Hematopoietic multipotent progenitor cell treated with erythropoietin and hydrocortisone succinate and interleukin-3 and kit ligand, for 17 days (in vitro differentiated cells): ENCODE data around the gene DDX19B.
"Not testable (repeated sequence)": the region's sequence is repeated elsewhere in the genome, so short reads cannot be mapped to it uniquely, and the experiment has no call there.

ENCODE experiments used
- DNase-seq: peaks from one replicate; pipeline ENCODE4 v3.0.0-alpha.2; 2015; ENCODE audit warnings: low spot score

Gene DDX19B

GRCh38 chr16:70287304-70287971 lies 11.5 kb upstream of the DDX19B start:
- not testable (repeated sequence) for DNase-seq

GRCh38 chr16:70289229-70290094 lies 9.5 kb upstream of the DDX19B start, which contains the start of gene AARS1:
Gene AARS1, minus strand, starts transcription at chr16:70289506. Its CDS starts 6,743 bp downstream, at chr16:70282763.
- DNase-seq: peak; percentile 98

DNA sequence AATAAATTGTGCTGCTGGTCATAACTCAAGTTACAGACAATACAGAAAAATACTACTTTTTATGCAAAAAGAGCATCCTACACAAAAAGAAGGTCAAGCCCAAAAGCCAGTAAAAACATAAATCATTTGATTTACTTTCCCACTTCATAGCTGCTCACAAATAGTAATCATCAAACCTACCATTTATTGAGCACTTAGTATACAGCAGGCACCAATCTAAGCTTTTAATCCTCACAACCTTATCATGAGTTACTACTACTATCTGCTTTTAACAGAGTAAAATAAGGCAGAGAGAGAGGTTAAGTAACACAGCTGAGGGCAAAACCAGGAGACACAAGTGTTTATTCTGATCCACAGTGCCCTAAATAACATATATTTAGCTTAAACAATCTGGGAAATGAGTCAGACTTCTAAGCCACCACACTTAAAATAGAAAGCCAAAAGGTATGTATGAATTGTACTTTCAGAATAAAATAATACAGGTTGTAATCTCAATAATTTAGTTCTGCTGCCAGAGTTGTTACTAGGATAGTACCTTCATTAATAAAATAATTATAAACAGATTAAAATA lies 8.0 kb upstream of the DDX19B start:
- DNase-seq: peak; percentile 21

- not testable (repeated sequence) for DNase-seq
Measured at GRCh38 chr16:70292148-70292547, 6.8 kb upstream of the DDX19B start.

GRCh38 chr16:70294385-70295025 lies 4.5 kb upstream of the DDX19B start:
- DNase-seq: no peak

DNA sequence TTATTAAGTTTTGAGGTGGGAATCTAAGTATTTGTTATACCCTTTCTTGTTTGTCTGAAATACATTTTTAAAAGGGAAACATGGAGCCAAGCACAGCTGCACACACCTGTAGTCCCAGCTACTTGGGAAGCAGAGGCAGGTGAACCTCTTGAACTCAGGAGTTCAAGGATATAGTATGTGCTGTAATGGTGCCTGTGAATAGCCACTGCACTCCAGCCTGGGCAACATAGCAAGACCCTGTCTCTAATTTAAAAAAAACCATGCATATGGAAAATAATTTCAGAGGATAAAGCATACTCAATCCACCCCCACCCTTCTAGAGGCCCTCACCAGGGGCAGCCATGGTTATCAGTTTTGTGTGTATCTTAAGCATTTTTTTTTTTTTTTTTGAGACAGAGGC lies 3.4 kb upstream of the DDX19B start:
- DNase-seq: no peak

DNA sequence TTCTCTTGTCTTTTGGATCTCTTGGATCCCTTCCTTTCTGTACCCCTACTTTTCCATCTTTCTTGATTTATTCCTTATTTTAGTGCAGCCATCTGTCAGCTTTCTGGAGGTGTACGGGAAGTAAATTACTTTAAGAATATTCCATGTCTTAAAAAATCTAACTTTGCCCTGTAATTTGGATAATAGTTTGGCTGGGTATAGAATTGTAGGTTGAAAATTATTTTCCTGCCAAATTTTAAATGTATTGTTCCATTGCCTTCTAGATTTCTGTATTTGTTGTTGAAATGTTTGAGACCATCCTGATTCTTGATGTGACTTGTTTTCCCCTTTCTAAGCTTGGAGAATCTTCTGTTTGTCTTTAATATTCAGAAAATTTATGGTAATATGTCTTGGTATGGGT lies 2.1 kb downstream of the DDX19B start:
- DNase-seq: no peak

- DNase-seq: no peak
Measured at GRCh38 chr16:70302745-70303144, 3.8 kb downstream of the DDX19B start.

GRCh38 chr16:70304892-70305448 lies 6.0 kb downstream of the DDX19B start:
- DNase-seq: no peak

DNA sequence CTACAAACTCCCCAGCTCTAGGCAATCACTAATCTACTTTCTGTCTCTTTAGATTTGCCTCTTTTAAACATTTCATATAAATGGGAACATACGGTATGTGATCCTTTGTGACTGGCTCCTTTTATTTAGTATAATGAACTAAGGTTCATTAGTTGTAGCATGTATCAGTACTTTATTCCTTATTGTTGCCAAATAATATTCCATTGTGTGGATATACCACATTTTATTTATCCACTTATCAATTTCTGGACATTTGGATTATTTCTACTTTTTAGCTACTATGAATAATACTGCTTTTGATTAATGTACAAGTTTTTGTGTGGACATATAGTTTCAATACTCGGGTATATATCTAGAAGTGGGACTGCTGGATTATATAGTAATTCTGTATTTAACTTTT lies 7.9 kb downstream of the DDX19B start:
- no peak for DNase-seq

GRCh38 chr16:70307726-70308125 lies 8.7 kb downstream of the DDX19B start:
- DNase-seq: not testable (repeated sequence)

DNA sequence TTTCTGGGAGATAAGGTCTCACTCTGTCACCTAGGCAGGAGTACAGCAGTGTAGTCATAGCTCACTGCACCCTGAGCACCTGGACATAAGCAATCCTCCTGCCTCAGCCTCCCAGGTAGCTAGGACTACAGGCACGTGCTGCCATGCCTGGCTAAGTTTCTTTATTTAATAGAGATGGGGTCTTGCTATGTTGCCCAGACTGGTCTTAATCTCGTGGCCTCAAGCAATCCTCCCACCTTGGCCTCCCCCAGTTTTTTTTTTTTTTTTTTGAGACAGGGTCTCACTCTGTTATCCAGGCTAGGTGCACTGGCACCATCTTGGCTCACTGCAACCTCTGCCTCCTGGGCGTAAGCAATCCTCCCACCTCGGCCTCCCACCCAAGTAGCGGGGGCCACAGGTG lies 21.1 kb downstream of the DDX19B start:
- DNase-seq: no peak

DNA sequence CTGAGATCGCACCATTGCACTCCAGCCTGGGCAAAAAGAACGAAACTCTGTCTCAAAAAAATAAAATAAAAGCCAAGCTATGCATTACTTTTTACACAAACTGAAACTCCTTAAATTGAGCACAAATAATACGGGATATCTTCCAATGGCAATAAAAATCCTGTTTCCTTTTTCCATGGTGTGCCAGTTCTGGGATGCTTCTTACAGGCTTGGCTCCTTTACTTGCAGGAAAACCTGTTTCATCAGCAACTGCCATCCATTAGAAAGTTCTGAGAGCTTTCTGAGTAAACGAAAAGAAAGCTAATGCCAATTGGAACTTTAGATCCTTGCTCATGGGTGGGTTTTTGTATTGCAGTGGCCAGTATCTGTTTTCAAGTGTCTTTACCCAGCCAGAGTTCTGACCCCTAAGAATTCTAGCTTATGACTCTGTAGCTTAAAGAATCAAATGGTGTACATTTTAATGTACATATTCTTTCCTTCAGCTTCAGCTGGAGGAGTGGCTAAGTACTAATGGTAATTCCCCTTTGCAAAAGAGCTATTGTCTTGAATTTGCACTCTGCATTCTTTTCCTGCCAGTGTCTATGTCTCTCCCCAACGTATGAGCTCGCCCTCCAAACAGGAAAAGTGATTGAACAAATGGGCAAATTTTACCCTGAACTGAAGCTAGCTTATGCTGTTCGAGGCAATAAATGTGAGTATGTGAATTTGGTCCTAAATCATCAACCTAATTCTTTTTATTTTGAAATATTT lies 26.2 kb downstream of the DDX19B start:
- no peak for DNase-seq

DNA sequence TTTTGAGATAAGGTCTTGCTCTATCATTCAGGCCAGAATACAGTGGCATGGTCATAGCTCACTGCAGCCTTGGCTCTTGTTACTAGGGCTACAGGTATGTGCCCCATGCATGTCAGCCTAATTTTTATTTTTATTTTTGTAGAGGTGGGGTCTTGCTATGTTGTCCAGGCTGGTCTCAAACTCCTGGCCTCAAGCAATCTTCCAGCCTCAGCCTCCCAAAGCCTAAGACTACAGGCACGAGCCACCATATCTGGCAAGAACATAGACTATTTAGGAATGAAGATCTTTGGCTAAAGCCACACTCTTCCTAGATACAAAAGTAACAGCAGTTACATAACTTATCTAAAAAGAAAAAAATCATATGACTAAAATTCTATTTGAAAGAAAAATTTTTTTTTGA lies 32.1 kb downstream of the DDX19B start:
- no peak for DNase-seq

GRCh38 chr16:70331588-70332358 lies 32.8 kb downstream of the DDX19B start:
- peak; percentile 29 for DNase-seq

DNA sequence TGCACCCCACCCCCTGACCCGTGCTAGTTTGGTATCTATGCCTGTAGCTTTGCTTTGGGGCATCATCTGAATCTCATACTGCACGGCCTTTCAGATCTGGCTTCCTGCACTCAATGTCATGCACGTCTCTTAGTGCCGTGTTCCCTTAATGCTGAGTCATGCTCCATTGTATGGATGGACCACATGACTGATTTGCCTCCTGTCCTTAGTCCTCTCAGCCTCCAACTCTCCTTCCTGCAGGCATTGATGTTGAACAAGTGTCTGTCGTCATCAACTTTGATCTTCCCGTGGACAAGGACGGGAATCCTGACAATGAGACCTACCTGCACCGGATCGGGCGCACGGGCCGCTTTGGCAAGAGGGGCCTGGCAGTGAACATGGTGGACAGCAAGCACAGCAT lies 33.7 kb downstream of the DDX19B start:
- DNase-seq: not testable (repeated sequence)

GRCh38 chr16:70337814-70338213 lies 38.8 kb downstream of the DDX19B start:
- DNase-seq: no peak

GRCh38 chr16:70341600-70341999 lies 42.6 kb downstream of the DDX19B start:
- no peak for DNase-seq

GRCh38 chr16:70342016-70342415 lies 43.0 kb downstream of the DDX19B start:
- DNase-seq: no peak

DNA sequence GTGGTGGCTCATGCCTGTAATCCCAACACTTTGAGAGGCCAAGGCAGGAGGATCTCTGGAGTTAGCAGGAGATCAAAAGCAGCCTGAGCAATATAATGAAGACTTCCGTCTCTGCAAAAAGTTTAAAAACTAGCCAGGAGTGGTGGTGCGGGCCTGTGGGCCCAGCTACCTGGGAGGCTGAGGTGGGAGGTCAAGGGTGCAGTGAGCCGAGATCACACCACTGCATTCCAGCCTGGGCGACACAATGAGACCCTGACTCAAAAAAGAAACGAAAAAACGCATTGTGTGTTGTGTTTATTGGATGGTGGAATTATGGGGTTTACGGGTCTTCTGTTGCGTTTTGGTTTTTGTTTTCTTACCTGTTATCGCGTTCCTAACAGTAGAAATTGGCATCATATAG lies 46.9 kb downstream of the DDX19B start:
- no peak for DNase-seq

DNA sequence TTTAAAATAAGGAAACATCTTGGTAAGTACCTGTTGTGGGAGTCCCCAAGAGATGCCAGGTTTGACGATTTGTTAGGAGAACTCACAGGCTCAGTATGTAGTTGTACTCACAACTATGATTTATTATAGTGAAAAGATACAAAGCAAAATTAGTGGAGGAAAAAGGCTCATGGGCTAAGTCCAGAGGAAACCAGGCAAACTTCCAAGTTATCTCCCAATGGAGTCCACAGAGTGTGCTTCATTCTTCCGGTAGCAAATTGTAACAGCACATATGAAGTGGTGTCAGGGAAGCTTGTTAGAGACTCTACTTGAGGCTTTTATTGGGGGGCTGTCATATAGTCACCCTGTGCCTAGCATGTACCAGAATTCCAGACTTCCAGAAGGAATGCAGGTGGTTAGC lies 50.0 kb downstream of the DDX19B start:
- DNase-seq: no peak
